NCI-H446 treated with DMSO at 0.1 percent for 48 hours (cell line): Measurements from ENCODE around the gene ITLN2.
"Not testable (repeated sequence)": the region's sequence is repeated elsewhere in the genome, so short reads cannot be mapped to it uniquely, and the experiment has no call there.

Experiments
- DNase-seq: peaks from one replicate; lab custom pipeline; 2025; lab: John Stamatoyannopoulos, UW

Gene ITLN2

DNA sequence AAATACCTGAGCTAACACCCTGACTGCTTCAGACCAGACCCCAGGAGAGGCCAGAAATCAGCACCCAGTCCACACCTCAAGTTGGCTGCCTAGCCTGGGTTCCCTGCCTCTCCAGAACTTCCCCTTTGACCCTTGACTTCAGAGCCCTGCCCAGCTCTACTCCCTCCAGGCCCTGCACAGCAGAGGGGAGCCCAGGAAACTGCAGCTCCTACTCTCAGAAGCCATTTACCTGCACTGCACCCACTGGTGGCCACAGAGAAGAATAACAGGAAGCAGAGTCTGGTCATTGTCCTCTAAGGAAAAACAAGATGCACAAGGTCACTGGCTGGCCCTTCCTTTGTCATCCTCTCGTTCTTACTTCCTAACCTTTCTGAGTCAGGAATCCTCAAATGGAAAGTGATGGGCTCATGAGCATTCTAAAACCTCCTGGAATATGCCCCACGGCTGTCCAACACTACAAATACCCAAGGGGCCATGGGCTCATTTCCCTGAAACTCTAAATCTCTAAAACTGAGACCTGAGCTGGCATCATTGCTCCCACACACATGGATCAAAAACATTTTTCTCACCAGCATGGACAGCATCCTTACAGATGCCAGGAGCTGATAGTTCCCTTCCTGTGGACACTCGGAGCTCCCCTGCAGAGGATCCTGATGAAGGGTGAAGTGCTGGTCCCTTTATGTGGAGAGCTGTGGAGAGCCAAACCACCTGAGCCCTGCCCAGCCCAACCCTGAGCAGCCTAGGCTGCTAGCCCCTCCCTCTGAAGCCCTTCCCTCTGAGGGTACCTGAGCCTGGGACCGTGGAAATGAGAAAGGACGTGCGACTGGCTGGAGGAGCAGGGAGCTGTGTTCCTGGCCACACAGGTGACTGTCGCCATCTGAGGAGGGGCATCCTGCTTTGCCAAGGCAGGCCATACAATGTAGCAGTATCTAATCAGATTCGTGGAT, at the start of gene ITLN2:
Gene ITLN2, minus strand, starts transcription at position 652 of the 947 bp plus-strand sequence. Its CDS starts 68 bp downstream, at position 584.
- no peak for DNase-seq

DNA sequence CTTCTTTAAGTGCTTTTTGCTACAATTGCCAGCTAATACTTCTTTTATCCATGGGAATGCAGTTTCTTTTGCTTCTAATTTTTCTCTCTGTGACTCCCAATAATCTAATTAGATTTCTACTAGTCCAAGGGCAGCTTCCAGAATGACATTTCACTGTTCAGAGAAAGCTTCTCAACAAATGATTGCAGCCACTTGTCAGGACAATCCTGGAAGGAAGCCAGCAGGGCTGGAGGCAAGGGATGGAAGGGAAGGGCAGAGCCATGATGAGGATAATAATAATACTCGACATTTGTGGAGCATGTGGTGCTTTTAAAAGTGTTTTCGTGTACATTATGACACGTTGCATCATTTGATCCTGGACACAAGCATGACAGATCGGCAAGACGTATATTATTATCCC, 46.9 kb upstream of the ITLN2 start:
- DNase-seq: no peak

DNA sequence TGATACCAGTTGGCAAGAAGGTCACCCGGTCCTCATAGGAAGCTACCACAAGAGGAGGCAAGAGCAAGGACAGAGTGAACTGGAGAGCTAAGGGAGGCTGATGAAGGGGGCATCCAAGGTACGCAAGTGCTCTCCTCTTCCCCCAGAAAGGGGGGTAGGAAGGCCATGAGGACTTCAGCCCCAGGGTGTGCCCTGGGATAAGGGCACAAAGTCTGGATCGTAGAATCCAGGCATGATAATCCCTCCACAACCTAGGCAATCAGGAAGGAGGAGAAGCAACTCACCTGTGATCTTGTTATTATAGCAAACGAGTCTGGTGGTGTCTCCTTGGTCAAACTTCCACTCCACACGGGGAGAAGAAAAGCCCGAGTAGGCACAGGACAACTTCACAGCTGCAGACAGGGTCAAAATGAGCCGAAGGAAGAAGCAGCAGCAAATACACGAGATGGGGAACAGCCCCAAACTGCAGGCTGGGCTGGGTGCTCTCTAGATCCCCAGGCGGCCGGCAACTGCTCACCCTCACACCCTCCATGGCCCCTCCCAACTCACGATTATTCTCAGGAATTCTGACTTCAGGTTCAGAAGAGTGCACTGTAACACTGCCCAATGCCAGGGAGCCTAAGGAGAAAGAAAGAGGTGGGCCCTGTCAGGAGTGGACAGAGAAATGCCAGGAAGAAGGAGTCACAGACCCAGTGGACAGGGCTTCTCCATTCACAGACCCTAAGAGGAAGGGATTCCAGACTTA, 46.3 kb upstream of the ITLN2 start:
- no peak for DNase-seq

DNA sequence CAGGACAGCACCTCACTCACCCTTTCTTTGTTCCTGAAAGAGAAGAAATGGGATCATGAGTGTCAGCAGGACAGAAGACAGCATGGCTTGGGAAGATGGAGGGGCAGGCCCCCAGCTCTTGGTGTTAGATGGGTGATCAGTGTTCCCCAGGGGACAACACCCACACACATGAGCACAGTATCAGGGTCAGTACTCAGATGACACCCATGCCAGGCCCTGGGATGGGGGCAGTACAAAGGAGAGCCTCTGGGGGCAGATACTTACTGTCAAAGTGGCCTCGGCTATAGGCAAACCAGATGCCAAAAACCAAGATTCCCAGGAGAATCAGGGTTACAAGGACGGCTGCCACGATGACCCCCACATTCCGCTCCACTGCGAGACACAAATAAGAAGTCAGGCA, 44.8 kb upstream of the ITLN2 start:
- DNase-seq: no peak

DNA sequence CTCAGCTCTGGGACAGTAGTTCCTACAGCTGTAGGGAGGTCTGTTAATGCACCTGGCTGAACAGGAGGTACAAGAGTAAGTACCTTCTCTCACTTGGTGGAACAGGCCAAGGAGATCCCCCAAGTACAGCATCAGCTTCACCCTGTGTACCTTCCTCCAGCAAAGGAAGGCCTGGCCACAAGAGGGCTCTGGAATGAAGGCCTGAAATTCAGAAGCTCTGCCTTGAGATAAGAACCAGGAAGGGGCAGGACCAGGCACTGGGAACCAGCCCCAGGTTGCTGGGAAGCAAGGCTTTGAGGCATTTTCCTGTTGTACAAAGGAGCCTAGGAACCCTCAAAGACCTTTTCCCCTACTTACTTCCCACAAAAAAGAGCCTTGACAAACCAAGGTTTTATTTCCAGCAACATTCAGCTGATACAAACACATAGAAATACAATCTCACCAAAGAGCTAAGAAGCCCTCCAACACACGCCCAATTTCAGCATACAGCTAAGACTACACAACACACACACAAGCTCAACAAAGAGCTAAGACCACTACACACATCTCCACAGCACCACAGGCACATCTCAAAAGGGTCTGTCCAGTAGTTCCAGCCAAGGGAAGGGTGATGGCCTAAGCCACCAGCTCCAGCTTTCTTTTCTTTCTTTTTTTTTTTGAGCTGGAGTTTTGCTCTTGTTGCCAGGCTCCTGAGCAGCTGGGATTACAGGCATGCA, 42.9 kb upstream of the ITLN2 start:
- DNase-seq: no peak

DNA sequence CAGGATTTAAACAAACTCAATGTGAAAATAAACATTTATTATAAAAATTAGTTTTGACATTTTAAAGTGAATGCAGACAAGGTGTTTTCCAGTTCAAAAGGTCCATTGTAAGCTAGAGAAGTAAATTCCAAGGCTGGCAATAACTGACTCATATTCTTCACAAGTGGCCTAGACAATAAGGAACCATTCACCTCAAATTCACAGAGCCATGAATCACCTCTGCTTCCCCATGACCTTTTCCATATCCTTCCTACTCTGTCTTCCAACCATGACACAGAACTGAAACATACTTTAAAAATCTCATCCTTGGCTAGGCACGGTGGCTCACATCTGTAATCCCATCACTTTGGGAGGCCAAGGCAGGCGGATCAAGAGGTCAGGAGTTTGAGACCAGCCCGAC, 41.6 kb upstream of the ITLN2 start:
- DNase-seq: no peak

DNA sequence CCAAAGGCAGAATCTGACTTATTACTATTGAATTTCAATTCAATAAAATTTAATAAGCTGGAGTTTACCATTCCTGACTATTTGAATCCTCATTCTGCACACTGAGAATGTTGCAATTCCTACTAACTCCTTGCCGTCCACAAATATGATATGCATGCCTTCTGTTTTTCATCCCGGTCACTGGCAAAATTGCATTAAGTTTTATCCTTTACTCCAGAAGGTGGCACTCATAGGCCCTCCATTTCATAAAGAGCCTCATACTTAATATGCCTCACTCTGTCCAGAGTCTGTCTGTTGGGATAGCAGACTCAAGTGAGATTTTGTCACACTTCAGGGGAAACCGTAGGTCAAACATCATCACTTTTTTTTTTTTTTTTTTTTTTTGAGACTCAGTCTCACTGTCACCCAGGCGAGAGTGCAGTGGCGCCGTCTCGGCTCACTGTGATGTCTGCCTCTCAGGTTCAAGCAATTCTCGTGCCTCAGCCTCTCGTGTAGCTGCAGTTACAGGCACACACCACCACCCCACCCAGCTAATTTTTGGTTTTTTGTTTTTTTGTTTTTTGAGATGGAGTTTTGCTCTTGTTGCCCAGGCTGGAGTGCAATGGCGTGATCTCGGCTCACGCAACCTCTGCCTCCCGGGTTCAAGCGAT, 39.1 kb upstream of the ITLN2 start:
- DNase-seq: no peak

DNA sequence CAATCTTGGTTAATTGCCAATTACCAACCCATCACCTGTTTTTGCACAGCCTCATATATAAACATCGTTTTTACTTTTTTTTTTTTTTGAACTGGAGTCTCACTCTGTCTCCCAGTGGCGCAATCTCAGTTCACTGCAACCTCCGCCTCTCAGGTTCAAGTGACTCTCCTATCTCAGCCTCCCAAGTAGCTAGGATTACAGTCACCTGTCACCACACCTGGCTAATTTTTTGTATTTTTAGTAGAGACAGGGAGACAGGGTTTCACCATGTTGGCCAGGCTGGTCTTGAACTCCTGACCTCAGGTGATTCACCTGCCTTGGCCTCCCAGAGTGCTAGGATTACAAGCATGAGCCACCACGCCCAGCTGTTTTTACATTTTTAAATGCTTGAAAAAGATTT, 37.4 kb upstream of the ITLN2 start:
- not testable (repeated sequence) for DNase-seq

DNA sequence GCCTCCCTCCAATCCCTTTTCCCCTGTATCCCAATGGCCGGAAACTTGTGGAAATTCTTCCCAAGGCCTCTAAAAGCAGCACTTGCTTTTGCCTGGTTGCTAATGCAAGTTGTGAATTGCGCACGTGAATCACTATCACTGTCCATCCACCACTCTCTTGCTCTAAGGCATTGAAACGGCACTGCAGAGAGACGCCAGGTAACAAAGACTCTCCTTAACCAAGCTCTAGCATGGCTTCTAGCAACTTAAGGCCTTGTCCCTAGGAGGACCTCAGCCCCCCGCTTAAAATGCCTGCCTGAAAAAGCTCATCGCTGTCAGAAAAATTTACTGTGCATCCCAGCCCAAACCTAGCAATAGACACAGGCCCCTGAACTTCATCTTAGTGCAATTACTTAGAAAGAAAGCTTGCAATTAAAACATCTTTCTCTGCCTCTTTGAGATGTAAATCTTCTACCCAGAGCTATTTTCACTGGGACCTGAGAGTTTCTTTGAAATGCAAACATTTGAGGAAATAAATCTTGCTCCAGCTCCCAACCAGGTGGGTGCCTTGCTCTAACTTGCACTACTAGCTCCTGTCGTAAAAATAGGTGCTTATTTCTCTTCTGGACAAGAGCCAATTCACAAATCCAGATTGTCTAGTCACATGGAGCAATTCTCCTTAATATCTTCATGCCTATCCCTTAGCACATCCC, 32.9 kb upstream of the ITLN2 start:
- no peak for DNase-seq

DNA sequence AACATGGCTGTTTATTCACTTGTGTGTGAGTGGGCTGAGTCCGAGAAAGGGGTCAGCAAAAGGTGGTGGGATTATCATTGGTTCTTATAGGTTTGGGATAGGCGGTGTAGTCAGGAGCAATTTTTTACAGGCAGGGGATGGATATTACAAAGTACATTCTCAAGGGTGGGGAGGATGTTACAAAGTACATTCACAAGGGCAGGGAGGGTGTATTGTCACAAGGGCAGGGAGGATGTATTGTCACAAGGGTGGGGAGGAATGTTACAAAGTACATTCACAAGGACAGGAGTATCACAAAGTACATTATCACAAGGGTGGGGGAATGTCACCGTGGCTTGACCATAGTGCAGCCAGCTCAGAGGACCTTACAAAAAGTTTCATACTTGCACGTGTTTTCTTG, 31.1 kb upstream of the ITLN2 start:
- DNase-seq: no peak

DNA sequence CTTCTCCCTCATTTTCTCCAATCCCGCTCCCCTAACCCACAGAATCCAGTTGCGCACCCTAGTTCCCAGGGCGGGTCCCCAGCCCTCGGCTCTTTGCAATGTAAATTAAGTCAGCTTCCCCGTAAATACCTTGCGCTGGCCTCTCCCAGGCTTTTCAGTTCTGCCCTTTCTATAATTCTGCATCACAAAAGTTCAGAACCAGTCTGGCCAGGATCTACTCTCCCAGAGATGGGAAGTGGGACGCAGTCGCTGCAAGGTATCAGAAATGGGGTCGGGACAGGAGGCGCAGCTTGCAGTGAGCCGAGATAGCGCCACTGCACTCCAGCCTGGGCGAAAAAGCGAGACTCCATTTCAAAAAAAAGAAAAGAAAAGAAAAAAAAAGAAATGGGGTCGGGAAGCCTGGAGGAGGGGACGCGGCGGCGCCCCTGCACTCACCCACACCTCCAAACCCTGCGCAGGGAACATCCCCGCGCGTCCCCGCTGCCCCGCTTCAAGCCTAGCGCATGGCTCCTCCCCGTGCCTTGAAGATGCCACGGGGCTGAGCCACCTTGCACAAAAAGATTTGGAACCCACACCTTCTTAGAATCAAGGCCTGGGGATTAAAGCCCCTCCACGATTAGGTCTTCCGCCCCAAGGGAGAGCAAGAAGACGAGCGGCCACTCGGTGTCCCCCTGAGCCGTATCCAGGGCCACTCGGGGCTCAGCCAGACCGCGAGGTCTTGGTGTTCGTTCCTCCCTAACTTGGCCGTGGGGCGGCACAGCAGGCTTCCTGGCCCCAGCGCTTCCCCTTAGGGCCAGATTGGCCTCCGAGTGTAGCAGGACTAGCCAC, 27.2 kb upstream of the ITLN2 start:
- DNase-seq: no peak

DNA sequence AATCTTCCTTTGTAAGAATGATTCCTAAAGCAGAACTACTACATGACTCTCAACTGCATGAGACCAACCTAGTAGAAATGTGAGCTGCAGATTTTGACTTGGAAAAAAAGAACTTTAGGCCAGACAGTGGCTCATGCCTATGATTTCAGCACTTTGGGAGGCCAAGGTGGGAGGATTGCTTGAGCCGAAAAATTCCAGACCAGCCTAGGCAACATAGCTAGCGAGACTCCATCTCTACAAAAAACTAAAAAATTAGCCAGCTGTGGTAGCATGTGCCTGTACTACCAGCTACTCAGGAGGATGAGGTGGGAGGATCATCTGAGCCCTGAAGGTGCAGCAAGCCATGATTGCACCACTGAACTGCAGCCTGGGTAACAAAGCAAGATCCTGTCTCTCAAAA, 24.7 kb upstream of the ITLN2 start:
- DNase-seq: no peak

DNA sequence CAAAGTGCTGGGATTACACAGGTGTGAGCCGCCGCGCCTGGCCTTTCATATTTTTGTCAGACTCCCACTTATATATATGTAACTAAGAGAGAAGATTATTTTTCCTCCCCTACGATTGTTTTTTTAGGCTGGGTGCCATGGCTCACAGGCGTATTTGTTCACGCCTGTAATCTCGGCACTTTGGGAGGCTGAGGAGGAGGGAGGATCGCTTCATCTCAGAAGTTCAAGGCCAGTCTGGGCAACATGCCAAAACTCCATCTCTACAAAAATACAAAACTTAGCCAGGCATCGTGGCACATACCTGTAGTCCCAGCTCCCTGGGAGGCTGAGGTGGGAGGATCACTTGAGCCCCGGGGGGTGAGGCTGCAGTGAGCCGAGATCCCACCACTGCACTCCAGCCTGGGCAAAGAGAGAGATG, 23.9 kb upstream of the ITLN2 start:
- DNase-seq: no peak

DNA sequence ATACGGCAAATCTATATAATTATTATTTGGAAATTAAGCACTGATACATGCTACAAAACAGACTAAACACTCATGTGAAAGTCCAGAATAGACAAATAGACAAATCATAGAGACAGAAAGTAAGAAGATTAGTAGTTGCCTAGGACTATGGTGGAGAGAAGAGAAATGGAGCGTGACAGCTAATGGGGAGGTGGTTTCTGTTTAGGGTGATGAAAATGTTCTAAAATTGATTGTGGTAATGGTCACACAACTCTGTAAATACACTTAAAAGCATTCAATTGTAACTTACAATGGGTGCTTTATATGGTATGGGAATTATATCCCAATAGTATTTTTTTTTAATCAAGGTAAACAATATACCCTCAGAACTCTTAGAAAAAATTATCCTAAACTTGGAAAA, 20.4 kb upstream of the ITLN2 start:
- DNase-seq: no peak

DNA sequence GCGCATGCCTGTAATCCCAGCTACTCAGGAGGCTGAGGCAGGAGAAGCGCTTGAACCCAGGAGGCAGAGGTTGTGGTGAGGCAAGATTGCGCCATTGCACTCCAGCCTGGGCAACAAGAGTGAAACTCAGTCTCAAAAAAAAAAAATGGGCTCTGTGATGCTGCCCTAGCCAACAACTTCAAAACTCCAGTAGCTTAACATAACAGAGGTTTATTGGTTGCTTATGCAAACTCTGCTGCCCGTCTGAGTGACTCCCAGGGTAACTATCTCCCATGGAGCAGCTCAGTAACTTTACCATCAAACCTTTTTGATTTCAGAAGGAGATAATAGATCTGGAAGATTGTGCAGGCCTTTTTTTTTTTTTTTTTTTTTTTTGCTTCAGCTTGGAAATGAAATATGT, 18.9 kb upstream of the ITLN2 start:
- no peak for DNase-seq

DNA sequence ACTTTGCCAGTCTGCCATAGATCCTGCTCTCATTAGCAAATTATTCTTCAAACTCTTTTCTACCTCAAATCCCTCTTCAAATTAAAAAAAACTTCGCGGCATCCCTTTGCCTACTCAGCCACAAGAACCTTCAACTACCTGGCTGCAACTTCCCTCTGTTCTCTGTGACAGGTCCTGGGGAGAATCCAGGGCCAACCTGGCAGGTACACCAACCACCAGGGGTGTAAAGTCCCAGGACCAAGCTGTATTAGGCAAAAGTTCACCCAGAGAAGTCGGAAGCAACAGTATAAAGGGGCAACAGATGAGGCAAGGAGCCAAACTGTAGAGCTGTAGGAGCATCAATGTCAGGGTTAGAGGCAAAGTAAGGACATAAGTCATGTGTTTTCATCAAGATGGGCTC, 18.3 kb upstream of the ITLN2 start:
- DNase-seq: no peak

DNA sequence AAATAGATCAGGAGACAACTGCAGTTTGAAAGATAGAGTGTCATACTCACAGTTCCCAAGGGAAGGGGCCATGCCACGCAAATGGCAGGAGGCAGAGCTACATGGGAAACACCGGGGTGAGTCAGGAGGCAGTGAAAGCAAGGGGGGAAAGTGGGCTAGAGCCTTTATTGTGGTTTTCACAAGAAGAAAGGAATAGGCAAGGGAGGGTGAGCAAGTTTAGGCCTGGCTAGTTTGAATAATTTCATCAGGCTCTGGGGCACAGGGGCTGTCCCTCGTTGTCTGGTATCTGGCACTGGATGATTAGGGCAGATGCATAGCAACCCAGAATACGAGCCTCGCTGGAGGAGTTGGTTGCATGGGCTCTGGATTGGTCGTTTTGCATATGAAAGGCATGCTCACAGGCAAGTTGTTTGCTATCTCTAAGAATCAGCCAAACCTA, 17.0 kb upstream of the ITLN2 start:
- no peak for DNase-seq

DNA sequence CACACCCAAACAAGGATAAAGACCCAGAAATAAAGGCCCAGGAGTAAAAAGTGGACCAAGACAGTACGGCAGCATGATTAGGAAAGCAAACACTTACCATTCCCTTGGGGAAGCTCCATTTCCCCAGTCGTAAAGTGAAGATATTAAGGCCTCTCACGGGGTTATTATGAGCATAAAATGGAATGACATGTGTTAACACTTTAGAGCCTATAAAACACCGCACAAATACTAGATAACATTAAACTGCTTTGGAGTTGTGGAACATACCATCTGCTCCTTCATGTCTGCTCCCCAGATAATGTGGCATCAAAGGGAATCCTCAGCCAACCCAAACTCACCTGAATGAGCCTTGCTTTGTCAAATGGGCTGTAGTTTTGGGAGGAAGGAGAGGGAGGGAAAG, 8.9 kb upstream of the ITLN2 start:
- DNase-seq: no peak

DNA sequence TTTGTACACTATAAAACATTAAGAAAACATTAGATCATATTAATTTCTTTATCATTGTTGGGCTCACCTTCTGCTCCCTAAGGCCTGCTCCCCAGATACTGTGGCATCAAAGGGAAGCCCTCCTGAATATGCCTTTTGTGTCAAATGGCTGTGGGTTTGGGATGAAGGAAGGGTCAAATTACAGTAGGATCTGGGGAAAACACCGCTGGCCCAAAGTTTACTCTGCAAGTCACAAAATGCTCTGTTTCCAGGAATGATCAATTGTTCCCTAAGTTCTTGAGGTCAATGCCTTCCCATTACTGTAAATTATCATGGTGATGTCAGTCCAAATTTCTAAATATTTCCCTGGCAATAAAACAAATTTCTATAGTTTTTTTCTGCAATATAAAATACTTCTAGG, 6.8 kb upstream of the ITLN2 start:
- DNase-seq: no peak

DNA sequence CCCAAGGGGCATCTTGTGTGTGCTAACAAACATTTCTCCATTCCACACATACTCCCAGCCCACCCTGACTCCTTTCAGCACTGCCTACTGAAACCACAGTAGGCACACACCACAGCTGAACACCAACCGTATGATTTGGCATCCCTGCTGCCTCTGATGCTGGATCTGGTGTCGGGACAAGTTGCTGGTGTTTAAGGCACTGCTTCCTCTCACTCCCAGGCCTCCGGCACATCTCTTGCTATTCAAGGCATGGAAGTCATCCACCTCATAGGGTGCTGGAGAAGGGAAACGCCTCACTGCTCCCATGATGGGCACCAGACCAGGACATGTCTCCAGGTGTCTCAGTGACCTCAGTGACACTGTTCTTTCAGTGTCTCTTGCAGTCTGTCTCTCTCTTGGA, 2.4 kb upstream of the ITLN2 start:
- DNase-seq: no peak

DNA sequence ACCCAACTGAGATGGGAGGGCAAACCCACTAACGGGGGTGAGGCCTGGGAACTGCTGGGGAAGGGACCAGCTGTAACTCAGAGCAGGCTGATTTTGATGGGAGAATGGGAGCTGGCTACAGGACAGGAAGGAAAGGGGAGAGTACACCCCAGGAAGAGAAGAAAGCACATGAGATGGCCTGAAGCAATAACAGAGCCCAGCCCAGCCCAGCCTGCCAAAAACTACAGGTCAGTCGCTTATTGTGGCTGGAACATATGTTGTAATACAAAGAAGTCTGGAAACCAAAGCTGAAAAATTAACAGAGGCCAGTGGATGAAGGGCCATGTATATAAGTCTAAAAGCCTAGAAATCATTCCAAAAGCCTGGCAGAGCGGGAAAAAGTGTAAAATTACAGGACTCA, 1.6 kb downstream of the ITLN2 start:
- no peak for DNase-seq
